HG03457 (cell line): ENCODE measurements around the gene SLC22A14.
"Not testable (repeated sequence)": the region's sequence is repeated elsewhere in the genome, so short reads cannot be mapped to it uniquely, and the experiment has no call there.

ENCODE experiments used
- ATAC-seq: cut with Tn5 transposase; IDR thresholded peaks from one replicate; pipeline ENCODE4 v1.9.1; 2021; ENCODE audit warnings: moderate number of reproducible peaks; ENCODE audit not compliant: unreplicated experiment

SLC22A14 gene

DNA sequence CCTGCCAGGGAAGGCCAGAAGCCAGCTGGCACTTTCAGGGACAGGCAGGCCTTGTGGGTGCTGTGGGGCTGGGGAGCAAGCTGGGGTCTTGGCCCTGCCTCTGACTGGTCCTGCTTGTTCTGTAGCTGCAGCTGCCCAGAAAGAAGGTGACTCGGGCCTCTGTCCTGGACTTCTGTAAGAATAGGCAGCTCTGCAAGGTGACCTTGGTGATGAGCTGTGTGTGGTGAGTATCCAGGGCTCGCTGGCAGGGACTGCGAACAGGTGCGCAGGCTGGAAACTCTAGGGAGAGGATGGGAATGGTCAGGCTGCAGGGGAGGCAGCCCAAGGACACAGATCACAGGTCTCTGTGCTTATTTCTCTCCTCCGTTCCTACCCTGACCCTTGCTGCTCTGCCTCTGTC lies 31.2 kb downstream of the SLC22A14 start:
- no peak for ATAC-seq

DNA sequence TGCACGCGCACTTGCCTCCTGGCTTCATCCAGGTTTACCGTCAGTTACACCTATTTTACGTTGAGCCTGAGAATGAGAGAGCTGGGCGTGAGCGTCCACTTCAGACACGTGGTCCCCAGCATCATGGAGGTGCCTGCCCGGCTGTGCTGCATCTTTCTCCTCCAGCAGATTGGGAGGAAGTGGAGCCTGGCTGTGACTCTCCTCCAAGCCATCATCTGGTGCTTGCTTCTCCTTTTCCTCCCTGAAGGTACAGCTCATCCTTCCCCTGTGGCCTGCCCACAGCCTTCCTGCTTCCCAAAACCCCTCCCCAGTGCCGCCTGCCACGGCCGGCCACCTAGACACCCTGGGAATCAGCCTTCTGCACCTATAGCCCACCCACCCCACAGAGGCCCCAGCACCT lies 31.6 kb downstream of the SLC22A14 start:
- no peak for ATAC-seq

DNA sequence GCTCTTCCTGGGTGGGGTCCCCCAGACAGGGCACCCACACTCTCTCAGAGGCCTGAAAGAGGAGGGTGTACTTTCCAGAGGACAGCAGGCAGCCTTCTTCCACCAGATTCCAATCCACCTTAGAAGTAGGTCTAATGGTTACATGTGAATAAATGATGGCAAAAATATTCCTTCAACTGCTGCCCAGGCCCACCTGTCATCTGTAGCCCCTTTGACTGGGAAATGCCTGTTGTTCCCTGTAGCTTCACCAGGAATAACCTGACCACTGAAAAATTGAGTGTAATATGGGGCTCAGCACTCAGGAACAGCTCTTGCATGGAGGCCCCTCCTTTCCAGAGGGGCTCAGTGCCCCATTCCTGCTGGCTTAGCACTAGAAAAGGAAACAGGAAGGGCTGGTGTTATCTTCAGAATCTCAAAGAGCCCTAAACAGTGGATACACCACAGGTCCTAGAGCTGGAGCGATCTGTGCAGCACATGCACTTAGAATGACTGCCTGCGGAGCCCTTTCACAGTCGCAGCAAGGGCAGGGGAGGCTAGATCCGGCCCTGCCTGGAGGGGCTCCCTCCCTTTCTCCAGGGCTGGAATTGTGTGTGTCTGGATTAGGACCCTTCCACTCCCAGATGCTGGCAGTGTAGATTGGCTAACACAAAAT lies 32.1 kb downstream of the SLC22A14 start:
- no peak for ATAC-seq

DNA sequence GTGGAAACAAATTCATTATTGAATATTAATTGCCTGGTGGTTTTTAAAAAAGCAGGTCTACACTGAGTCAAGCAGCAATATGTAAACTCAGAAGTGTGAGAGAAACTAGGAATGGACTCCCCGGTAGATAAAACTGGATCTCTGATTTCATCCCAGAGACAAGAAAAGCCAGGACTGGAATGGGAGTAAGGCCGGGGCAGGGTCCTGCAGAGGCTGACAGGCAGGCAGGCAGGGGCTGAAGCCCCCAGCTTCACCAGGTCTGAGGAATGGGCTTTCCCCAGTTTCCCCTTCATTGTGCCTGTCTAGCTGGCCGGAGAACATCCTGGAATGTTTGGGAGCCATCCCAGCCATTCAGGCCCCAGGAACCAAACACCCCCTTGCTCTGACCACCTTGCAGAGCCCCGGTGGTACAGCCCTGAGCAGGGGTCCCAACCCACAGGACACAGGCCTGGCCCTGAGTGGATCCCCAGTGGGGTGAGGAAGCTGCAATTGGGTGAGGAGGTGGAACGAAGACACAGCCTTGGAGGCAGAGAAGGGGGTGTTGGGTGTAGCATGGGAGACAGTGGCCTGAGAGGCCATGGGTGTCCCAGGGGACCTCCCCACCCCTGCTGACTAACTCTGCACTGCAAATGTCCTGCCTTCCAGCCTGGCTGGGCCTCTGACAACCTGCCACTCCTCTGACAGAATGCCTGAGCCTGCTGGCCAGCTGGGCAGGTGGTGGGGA lies 32.8 kb downstream of the SLC22A14 start:
- no peak for ATAC-seq

DNA sequence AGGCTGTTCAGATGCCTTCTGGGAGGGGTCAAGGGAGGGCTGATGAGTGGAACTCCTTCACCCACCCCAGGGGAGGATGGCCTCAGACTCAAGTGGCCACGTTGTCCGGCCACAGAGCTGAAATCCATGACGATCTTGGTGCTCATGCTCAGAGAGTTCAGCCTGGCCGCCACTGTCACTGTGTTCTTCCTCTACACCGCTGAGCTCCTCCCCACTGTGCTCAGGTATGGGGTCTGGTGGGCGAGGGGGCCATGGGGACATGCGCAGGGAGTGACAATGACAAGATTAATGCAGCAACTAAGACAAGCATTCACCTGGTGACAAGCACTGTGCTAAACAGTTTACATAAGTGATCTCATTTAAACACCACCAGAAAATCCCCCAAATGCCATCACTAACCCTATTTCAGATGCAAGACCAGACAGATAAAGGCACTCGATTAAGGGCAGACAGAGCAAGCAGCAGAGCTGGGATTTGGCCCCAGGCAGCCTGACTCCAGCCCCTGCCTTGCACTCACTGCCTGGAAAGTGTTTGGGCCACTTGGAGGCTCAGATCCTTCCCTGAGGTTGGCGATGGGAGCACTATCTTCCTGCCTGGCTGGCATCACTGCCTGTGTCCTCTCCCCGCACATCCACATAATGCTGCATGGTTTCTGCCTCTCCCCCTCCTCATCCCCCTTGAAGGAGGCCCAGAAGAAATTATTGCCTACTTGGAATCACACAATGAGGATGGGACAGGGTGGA lies 33.6 kb downstream of the SLC22A14 start:
- ATAC-seq, result no peak

DNA sequence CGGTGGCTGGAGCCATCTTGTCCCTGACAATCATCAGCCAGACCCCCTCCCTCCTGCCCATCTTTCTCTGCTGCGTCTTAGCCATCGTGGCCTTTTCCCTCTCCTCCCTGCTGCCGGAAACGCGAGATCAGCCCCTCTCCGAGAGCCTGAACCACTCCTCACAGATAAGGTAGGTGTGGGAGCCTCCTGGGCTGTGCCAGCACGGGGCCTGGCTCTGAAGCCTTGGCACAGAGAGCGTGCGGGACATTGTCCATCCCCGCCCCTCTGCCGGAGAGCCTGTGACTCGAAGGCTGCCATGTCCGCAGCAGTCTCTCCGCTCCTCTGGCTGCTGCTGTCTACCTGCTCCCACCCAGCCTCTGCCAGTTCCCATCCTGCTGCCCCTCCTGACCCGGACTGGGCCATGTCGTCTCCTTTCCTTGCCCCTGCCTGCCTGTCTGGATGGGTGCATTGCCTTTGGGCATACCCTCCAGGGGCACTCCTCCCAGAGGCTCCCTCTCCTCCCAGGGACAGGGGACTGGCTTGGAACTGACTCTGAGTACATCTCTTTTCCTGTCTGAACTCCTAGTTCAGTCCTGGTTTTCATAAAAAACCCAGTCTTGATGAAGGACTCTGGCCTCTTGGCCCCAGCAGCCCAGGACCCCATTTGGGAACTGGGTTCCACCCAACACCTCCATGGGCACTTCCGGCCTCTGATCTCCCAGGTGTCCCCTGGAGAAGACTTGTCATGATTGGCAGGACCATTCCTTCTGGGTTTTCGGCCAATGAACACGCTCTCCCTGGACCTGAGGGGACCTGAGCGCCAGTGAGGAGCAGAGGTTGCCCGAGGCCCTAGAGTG lies 34.5 kb downstream of the SLC22A14 start:
- no peak for ATAC-seq

DNA sequence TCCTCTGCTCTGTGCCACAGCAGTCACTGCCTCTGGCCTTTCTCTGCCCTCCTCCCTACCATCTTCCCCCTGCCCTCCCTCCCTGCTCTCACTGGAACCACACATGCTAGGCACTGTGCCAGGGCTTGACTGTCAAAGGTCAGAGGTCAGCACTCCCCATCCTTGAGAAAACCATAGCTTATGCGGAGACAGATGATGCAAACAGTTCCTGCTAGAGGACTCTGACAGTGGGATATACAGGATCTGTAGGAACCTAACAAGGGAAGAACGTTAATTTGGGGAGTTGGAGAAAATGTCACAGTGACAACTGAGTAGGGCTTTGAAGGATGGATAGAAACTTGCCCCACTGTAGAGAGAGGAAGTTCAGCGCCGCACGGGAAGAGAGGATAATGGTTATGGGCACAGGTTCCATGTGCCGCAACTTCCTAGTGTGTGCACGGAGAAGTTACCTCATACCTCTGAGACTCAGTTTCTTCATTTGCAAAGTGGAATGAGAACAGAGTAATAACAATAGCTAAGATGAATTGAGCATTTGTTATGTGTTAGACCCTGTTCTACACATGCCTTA lies 35.2 kb downstream of the SLC22A14 start:
- ATAC-seq, result no peak

DNA sequence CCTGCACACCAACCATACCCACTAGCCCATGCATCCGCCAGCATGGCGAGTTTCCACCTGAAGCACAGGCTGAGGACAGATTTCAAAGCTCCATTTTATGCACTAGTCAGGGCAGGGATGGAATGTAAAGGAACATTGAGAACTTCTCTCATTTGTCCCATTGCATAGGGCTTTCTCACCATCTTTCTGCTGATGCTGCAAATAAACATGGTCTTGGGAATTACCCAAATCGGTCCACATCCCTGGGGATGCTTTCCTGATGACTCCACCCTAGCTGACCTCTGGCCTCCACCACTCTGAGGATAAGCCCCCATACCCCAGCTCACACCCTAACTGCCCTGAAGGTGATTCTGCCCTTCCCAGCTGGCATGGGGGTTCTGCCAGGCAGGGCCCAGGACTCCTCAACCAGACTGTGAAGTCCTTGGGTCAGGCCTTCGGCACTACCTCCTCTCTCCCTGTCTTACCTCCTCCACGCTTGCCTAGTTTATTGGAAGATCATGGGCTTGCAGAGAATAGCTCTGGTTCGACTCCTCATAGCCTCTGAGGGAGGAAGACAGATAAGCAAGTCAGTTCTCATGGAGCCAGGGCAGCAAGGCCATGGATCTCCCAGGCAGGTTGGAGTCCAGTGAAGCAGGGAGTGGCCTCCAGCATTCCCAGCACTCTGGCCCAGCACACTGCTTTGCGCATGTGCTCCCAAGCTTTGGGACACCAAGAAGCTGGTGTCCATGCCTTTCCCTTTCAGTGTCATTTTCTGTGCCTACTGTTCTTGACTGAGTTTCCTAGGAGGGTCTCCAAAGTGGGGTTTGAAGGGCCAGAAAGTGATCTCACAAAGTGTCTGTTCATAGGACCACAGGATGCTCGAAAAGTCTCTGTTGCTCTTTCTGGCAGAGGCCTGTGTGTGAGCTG lies 36.9 kb downstream of the SLC22A14 start:
- ATAC-seq, result no peak

DNA sequence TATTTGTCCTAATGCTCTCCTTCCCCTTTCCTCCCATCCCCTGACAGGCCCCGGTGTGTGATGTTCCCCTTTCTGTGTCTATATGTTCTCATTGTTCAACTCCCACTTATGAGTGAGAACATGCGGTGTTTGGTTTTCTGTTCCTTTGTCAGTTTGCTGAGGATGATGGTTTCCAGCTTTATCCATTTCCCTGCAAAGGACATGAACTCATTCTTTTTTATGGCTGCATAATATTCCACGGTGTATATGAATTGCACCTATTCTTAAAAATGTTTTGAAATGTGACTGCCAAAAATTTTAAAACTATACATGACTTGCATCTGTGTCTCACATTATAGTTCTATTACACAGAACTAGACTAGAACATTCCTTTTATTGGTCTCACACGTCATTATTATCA lies 38.5 kb downstream of the SLC22A14 start:
- ATAC-seq, result not testable (repeated sequence)

DNA sequence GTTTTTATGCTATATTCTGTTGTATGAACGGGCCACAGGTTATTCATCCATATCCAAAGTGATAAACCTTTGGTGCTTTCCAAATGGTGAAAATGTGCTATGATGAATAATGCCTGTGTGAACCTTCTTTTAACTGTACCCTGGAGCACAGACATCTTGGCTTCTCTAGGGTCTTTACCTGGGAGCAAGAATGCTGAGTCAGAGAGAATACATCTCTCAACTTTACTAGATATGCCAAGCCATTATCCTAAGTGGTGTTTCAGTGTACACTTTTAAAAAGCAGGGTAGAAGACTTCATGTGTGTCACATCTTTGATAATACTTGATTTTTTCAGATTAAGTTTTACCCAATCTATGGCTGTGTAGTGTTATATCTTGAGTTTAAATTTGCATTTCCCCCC lies 41.0 kb downstream of the SLC22A14 start:
- ATAC-seq, result no peak

DNA sequence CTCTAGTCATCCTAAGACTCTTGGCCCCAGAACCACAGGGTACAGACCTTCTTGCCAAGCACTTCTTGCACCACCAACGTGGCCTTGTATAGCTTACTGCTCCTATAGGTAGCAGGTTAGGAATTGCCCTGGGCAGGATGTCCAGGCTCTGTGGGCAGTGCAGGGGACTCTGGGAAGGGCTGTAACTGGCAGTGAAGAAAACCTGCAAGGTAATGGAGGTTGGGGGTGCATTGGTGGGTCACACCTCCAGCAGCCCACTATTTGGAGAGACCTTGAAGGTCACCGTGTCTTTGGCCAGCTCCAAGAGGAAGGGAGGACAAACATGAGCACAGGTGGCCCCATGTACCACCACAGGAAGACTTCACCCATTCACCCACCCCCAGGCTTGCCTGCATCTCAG lies 43.2 kb downstream of the SLC22A14 start:
- no peak for ATAC-seq

DNA sequence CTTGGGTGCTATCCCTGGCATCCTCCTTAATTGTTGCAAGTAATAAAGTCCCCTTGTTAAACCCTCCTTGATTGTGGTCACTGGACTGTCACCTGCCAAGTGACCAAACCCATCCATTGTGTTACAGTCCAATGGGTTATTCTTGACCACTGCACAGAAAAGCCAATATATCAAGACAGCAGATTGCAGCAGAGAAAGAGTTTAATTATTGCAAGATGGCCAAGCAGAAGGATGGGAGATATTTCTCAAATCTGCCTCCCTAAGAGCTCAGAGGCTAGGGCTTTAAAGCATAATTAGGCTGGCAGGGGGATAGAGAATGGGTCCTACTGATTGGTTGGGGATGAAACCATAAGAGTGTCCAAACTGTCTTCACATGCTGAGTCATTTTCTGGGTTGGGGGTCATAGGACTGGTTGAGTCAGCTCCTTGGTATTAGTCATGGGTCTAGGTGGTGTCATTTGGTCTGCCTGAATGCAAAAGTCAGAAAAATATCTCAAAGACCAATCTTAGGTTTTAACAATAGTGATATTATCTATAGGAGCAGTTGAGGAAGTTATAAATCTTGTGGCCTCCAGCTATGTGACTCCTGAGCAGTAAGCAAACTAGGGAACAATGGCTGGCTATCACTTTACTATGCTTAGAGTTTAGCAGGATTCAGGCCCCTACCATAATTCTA lies 45.4 kb downstream of the SLC22A14 start:
- no peak for ATAC-seq

DNA sequence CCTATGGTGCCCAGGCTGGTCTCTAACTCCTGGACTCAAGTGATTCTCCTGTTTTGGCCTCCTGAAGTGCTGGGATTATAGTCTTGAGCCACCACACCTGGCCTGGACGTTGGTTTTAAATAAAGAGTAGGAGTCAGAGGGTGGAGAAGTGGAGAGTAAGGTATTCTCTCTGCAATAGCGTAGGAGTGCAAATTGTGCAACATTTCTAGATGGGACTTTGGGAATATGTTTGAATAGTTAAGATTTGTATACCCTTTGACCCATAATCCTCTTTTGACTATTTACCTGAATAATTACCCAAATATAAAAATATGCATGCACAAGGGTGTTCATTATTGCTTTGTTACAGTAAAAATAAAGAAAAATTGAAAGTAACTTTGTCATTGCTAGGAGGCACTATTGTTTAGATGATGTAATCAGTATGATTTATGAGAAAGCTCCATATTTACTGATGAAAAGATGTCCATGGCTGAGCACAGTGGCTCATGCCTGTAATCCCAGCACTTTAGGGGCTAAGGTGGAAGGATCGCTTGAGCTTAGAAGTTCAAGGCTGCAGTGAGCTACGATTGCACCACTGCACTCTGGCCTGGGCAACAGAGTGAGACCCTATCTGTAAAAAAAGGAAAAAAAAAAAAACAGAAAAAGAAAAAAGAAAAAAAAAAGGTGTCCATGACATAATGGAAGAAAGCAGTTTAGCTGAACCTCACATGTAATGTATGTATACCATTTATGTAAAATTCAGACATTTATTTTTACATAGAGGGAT lies 49.3 kb downstream of the SLC22A14 start:
- ATAC-seq, result no peak

DNA sequence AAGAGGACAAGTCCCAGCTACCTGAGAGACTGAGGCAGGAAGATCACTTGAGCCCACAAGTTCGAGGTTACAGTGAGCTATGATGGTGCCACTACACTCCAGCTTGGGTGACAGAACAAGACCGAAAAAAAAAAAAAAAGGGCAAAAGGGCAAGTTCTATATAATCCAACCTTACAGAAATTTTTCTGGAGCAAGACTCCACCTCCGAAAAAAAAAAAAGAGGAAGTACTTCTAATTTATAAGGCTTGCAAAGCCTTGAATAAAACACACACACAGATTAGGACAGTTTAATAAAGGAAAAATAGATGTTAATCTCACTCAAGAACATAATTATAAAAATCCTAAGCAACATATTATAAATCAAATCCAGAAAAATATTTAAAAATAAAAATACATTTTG lies 50.1 kb downstream of the SLC22A14 start:
- no peak for ATAC-seq

DNA sequence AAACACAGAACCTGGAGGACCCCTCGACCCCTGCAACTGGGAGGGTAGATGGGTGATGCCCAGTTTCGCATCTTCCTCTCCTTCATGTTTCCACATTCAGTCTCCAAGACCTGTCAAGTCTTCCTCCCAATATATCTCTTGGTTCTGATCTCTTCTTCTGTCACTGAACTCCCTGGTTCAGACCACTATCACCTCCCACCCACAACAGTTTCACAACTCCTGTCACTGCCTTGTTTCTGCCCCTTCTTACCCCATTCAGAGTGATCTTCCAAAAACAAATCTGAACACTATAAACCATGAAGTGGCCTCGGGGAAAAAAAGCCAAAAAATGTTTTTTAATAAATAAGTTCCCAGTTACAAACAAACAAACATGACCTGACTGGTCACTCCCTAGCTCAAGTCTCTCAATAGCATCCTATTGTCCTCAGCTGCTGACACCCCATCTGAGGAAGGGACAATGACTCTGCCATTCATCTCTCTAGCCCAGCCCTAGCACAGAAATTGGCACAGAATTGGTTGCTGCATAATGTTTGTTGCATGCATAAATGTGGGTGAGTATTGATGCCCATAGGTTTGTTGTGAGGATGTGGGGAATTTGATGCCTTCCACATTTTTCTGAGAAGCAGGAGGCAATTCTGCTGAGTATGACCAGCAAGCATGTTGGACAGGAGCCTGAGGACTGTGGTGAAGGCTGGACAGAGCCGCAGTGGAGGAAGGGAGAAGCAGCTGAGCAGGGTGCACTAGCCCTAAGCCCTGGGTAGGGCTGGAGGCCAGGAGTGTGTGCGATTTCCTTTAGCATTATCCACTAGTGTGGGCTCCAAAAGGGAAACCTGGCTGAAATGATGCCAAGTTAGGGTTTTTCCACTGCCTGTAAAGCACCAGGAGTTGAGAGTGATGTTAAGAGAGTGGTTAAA lies 52.3 kb downstream of the SLC22A14 start:
- ATAC-seq, result no peak

DNA sequence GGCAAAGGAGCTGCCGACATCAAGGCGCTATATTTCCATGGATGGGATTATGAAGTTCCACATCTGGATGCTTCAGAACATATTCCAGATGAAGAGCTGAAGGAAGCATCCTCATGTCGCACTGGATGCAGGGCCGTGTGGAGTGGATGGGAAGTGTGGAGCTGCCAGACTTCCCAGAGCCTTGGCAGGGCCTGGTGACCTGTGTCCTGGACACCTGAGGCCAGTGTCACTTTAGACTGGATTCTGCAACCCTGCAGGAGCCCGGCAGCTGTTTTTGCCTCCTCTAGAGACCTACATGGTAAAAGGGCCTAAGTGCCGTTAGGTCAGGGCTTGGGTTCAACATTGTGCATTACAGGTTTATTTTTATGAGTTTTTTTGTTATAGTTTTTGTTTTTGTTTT lies 53.2 kb downstream of the SLC22A14 start:
- ATAC-seq, result no peak

DNA sequence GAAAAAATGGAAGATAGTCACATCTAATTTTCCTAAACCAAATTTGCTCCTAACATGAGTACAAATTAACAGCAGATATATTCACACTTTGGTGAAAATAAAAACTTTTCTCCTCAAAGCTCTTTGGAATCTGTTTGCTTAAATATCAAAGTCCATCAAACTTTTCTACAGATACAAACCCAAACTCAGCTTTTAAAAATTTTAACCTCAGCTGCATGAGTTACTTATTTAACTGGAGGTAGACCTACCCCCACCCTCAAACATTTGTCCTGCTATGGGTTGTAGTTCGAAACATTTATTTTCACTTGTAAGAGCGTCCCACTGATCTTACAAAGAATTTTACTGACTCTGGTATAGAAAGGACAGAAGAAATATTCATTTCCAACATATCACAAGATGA lies 55.6 kb downstream of the SLC22A14 start:
- no peak for ATAC-seq
